Pulmonary artery endothelial cell (primary cell): ENCODE results near the gene HCRT. TPM values are rescaled to one million over a fixed set of nuclear protein-coding genes. Genes with fewer than 3 reads are reported as not detected.
"Not testable (repeated sequence)": the region's sequence is repeated elsewhere in the genome, so short reads cannot be mapped to it uniquely, and the experiment has no call there.

Experiments used
- DNase-seq: peaks from one replicate; pipeline ENCODE4 v3.0.0-alpha.2; 2011; ENCODE audit warnings: low read depth, low spot score
- total RNA-seq: library from RNA; depleted of rRNA; stranded (reverse); fragments of >200 nt; gene quantifications from 2 replicates; pipeline ENCODE4 v1.2.3, GENCODE V29; 2014

Gene HCRT
- total RNA-seq, 1 donor from 2014 or later = not detected

GRCh38 chr17:42141382-42141781 is 43.9 kb downstream of the HCRT start:
- no peak for DNase-seq

- DNase-seq = not testable (repeated sequence)
These were observed 44.6 kb downstream of the HCRT start for GRCh38 chr17:42140690-42141089.

GRCh38 chr17:42138749-42139492 is 46.3 kb downstream of the HCRT start:
- no peak for DNase-seq

- no peak for DNase-seq
These were observed 48.6 kb downstream of the HCRT start for GRCh38 chr17:42136654-42137051.

- peak; percentile 75 for DNase-seq
These were observed 49.3 kb downstream of the HCRT start for GRCh38 chr17:42135664-42136653.

GRCh38 chr17:42135151-42135550 is 50.1 kb downstream of the HCRT start:
- DNase-seq = no peak

Other genes with a start within 250 kb of the HCRT start
- gene CNP, start 218.7 kb downstream of the HCRT start, total RNA-seq = 66.5 and 75.4 TPM in 2 replicates
- gene DNAJC7, start 168.0 kb downstream of the HCRT start, total RNA-seq = 74.8 and 90.8 TPM in 2 replicates
- gene NKIRAS2, start 165.4 kb downstream of the HCRT start, total RNA-seq = 41.6 and 52.4 TPM in 2 replicates
- 0.11 and 0.26 TPM in 2 replicates for gene C17orf113, start 134.9 kb downstream of the HCRT start, total RNA-seq
- gene ZNF385C, start 87.0 kb downstream of the HCRT start, total RNA-seq = not detected in 2 replicates
- 9.6 TPM in 2 replicates for gene DHX58, start 72.7 kb downstream of the HCRT start, total RNA-seq
- 7.1 and 13.2 TPM in 2 replicates for gene KAT2A, start 64.1 kb downstream of the HCRT start, total RNA-seq
- not detected in 2 replicates for gene HSPB9, start 62.6 kb downstream of the HCRT start, total RNA-seq
- gene RAB5C, start 30.5 kb downstream of the HCRT start, total RNA-seq = 105 and 116 TPM in 2 replicates
- gene KCNH4, start 4.3 kb downstream of the HCRT start, total RNA-seq = 0.04 TPM in 1 of 2 replicates, not detected in the other
- gene GHDC, start 9.0 kb upstream of the HCRT start, total RNA-seq = 14.3 and 16.2 TPM in 2 replicates
- gene STAT5B, start 90.9 kb upstream of the HCRT start, total RNA-seq = 48.5 and 54.3 TPM in 2 replicates
- 33.9 and 36.1 TPM in 2 replicates for gene STAT5A, start 103.0 kb upstream of the HCRT start, total RNA-seq
- gene STAT3, start 203.0 kb upstream of the HCRT start, total RNA-seq = 99.0 and 132 TPM in 2 replicates
- gene CAVIN1, start 237.8 kb upstream of the HCRT start, total RNA-seq = 817 and 880 TPM in 2 replicates